Mammary epithelial cell (primary cell): ENCODE measurements around the gene CEP68.

Experiments used
- EZH2 ChIP-seq: IDR thresholded peaks from 2 replicates; pipeline ENCODE4 v1.6.1; 2012; ENCODE audit warnings: low read length, inconsistent platforms, borderline replicate concordance
- TF ChIP-seq, protein P1 (sequence below), 2 donors: IDR thresholded peaks in 1 of 2; conservative IDR thresholded peaks in 1 of 2; 2 replicates each; pipeline ENCODE4 v1.5.1; 2011 to 2012; ENCODE audit warnings: inconsistent platforms in 2 of 2, low read length in 2 of 2, mild to moderate bottlenecking in 2 of 2, control low read depth in 1 of 2, low read depth in 1 of 2; ENCODE audit not compliant: insufficient read depth in 1 of 2; ENCODE audit errors: extremely low read depth in 1 of 2

DNA sequence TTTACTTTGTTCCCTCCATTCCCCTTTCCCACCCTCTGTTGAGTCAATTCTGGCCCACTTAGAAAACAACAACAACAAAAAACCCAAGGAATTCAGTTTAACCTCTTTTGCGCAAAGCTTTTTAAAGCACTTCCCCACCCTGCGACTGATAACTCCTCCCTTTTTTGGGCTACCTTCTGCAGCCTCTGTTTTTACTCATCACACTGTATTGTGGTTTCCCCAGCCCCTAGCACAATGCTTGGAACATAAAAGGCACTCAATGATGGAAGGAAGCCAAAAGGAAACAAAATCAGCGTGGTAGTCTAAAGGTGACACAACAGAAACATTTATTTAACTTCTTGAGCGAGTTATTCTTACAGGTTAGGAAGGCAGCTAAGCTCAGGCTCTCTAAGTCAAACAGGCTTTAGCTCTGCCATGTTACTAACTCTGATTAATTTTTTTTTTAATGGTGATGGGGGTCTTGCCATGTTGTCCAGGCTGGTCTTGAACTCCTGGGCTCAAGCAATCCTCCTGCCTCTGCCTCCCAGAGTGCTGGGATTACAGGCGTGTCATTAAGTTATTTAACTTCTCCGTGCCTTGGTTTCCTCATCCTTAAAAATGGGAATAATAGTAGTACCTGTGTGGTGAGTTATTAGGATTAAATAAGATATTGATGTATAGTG is 1.3 kb downstream of the CEP68 start:
- TF ChIP-seq, protein P1, sequence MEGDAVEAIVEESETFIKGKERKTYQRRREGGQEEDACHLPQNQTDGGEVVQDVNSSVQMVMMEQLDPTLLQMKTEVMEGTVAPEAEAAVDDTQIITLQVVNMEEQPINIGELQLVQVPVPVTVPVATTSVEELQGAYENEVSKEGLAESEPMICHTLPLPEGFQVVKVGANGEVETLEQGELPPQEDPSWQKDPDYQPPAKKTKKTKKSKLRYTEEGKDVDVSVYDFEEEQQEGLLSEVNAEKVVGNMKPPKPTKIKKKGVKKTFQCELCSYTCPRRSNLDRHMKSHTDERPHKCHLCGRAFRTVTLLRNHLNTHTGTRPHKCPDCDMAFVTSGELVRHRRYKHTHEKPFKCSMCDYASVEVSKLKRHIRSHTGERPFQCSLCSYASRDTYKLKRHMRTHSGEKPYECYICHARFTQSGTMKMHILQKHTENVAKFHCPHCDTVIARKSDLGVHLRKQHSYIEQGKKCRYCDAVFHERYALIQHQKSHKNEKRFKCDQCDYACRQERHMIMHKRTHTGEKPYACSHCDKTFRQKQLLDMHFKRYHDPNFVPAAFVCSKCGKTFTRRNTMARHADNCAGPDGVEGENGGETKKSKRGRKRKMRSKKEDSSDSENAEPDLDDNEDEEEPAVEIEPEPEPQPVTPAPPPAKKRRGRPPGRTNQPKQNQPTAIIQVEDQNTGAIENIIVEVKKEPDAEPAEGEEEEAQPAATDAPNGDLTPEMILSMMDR (conservative IDR thresholded peaks at IDR 0.05 in 1 of 2, IDR thresholded peaks at IDR 0.05 in 1 of 2; ENCODE audit: extremely low read depth in 1 of 2, insufficient read depth in 1 of 2, low read depth in 1 of 2, low read length in 2 of 2) = no peak
- TF ChIP-seq EZH2 = no peak
